A549 (cell line): ENCODE data around the gene MAST2.

Source experiments
- CTCF ChIP-seq: fragments of >200 bp; sonication (Bioruptor Twin); formaldehyde crosslinking; IDR thresholded peaks from 3 replicates; pipeline ENCODE4 v1.5.1; 2016
- EHMT2 ChIP-seq: fragments of 200-600 bp; sonication (generic); IDR thresholded peaks from 2 replicates; pipeline ENCODE4 v1.6.1; 2016; ENCODE audit warnings: antibody characterized with exemption, low read depth, mild to moderate bottlenecking, moderate library complexity
- ELK1 ChIP-seq: fragments of 150-350 bp; IDR thresholded peaks from 2 replicates; pipeline ENCODE4 v1.6.1; 2014; ENCODE audit warnings: low read depth, mild to moderate bottlenecking, low read length
- HDAC2 ChIP-seq: fragments of 200-600 bp; sonication (generic); IDR thresholded peaks from 2 replicates; pipeline ENCODE4 v1.6.1; 2016
- JUN ChIP-seq, 2 experiments: fragments of >200 bp; sonication (Bioruptor Twin); formaldehyde crosslinking; IDR thresholded peaks; 2 replicates in 1 of 2; 3 replicates in 1 of 2; pipeline ENCODE4 v1.6.1; 2016 to 2017
- NFE2L2 ChIP-seq: fragments of 150-350 bp; conservative IDR thresholded peaks from 2 replicates; pipeline ENCODE4 v1.6.1; 2014; ENCODE audit warnings: low read length
- POLR2A ChIP-seq: IDR thresholded peaks from 2 replicates; pipeline ENCODE4 v1.6.1; 2012; ENCODE audit warnings: mild to moderate bottlenecking, low read length
- REST ChIP-seq: fragments of 200-600 bp; sonication (generic); IDR thresholded peaks from 2 replicates; pipeline ENCODE4 v1.6.1; 2016; ENCODE audit warnings: antibody characterized with exemption, mild to moderate bottlenecking, moderate library complexity

- TF ChIP-seq CTCF (no peak), EHMT2 (no peak), REST (no peak), HDAC2 (no peak), POLR2A (no peak), JUN (IDR thresholded peaks at IDR 0.05) (no peak), ELK1 (no peak), NFE2L2 (no peak)
Measured at GRCh38 chr1:45976623-45977022, 173.2 kb downstream of the MAST2 start.
